ENCODE results near the gene CERS6. TPM values are rescaled to one million over a fixed set of nuclear protein-coding genes. Genes with fewer than 3 reads are reported as not detected.
"Not testable (repeated sequence)": the region's sequence is repeated elsewhere in the genome, so short reads cannot be mapped to it uniquely, and the experiment has no call there.

Gene CERS6
- total RNA-seq, 3 donors from 2014 or later: 14.1 to 17.2 (median 16.7) TPM

DNA sequence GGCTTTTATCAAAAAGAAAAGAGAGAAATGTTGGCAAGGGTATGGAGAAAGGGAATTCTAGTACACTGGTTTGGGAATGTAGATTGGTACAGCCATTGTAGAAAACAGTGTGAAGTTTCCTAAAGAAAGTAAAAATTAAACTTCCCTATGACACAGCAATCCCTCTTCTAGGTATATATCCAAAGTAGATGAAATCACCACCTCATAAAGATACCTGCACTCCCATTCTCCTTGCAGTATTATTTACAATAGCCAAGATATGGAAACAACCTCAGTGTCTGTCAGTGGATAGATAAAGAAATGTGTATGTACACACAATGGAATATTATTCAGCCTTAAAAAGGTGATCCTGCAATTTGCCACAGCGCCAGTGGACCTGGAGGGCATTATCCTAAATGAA, 199.1 kb downstream of the CERS6 start:
- ATAC-seq (no peak), DNase-seq (no peak)
- Mint-ChIP-seq H3K4me1 (ENCODE audit: low read depth) (no peaks in the 10 kb centered on the region), H3K36me3 (ENCODE audit: insufficient read depth) (peaks cover 9% of the 10 kb centered on the region), H3K4me3 (no peak overlapping the region), H3K9me3 (no peaks in the 10 kb centered on the region), H3K27me3 (ENCODE audit: low read depth) (no peaks in the 10 kb centered on the region)

DNA sequence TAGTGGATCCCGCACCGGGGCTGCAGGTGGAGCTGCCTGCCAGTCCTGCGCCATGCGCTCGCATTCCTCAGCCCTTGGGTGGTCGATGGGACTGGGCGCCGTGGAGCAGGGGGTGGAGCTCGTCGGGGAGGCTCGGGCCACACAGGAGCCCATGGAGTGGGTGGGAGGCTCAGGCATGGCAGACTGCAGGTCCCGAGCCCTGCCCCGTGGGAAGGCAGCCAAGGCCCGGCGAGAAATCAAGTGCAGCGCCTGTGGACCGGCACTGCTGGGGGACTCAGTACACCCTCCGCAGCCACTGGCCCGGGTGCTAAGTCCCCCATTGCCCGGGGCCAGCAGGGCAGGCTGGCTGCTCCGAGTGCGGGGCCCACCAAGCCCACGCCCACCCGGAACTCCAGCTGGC, 201.3 kb downstream of the CERS6 start:
- H3K4me3 Mint-ChIP-seq; DNase-seq; H3K4me1 Mint-ChIP-seq (ENCODE audit: low read depth); ATAC-seq; H3K27me3 Mint-ChIP-seq (ENCODE audit: low read depth); H3K36me3 Mint-ChIP-seq (ENCODE audit: insufficient read depth); H3K9me3 Mint-ChIP-seq: not testable (repeated sequence)

DNA sequence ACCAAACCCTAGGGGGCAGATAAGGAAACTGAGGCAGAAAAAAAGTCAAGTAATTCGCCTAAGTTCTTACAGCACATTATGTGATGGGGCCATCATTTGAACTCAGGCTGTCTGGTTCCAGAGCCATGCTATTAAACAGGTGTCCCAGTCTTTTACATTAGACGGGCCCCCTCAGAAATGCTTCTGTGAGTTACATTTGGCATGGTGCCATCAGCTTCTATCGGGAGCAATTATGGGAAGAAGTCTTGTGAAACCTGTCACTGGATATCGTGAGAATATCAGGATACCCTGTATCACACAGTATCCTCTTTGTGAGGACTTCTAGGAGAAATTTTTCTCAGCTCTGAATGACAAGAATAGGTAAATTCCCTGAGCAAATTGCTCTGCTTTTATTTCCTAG, 202.6 kb downstream of the CERS6 start:
- no peaks in the 10 kb centered on the region for H3K27me3 Mint-ChIP-seq (ENCODE audit: low read depth)
- DNase-seq (no peak), ATAC-seq (no peak)
- no peak overlapping the region for H3K4me3 Mint-ChIP-seq
- no peaks in the 10 kb centered on the region for H3K4me1 Mint-ChIP-seq (ENCODE audit: low read depth)
- peaks cover 7% of the 10 kb centered on the region for H3K36me3 Mint-ChIP-seq (ENCODE audit: insufficient read depth)
- H3K9me3 Mint-ChIP-seq: no peaks in the 10 kb centered on the region

DNA sequence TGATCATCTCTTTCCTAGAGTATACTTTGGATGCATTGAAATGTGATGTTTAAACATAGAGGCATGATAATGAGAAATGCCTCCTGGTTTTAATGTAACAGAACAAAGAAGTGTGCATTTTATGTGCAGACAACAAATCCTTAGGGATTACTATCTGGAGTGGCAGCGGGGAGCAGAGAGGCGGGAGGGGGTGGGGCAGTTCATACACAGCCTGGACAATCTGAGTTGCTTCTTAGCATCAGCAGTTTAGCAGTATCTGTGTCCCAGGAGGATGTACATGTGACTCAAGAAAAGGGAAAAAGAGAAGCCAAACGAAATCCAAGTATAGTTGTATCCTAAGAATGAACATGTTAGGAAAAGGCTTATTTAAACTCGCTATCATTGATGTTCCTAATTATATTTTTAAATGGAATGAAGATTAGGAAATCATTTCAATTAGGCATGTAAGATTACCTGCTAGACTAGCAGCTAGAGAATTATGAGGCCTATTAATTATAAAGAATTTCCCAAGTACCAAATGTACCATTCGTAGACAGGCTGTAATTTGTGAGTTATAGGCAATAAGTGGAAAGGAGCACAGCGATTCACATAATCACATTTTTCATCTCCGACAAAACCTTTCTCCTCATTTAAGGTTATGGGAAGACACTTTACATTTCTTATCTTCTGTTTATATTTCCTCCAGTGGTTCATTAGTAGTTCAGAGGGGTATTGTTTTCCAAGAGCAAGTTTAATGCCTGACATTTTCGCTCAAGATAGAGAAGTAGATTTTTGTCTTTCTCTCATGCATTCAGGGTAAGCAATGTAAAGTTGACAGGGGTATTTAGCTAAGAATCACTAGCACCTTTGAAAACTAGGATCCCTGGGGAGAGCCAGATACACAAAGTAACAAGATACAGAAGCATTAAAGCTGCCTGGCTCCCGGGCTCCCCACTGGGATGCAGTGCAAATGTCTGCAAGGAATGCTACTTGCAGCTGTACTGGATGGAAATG, 205.1 kb downstream of the CERS6 start:
- Mint-ChIP-seq H3K27me3 (ENCODE audit: low read depth) (no peaks in the 10 kb centered on the region), H3K36me3 (ENCODE audit: insufficient read depth) (peaks cover 4% of the 10 kb centered on the region), H3K4me1 (ENCODE audit: low read depth) (peaks cover 14% of the 10 kb centered on the region), H3K9me3 (no peaks in the 10 kb centered on the region), H3K4me3 (no peak overlapping the region)
- ATAC-seq (no peak), DNase-seq (no peak)

DNA sequence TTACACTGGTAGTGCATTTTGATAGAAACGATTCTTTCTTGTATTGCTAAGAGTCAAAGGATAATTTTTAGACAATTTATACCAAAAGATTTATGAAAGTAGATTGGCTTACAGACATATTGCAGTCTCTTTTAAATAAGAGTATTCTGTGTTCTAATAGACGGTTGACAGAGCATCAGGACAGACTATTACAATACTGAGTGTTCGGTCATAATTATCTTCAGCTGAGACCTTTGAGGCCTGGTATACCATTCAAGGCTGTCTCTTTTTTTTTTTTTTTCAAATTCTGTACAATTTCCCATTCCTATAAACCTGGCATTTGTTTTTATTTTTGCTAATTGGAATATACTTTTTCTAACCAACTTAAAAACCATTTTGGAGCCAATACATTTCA, 205.8 kb downstream of the CERS6 start:
- ATAC-seq (no peak), DNase-seq (no peak)
- Mint-ChIP-seq H3K9me3 (no peaks in the 10 kb centered on the region), H3K4me1 (ENCODE audit: low read depth) (peaks cover 19% of the 10 kb centered on the region), H3K4me3 (no peak overlapping the region), H3K27me3 (ENCODE audit: low read depth) (no peaks in the 10 kb centered on the region), H3K36me3 (ENCODE audit: insufficient read depth) (peaks cover 4% of the 10 kb centered on the region)

DNA sequence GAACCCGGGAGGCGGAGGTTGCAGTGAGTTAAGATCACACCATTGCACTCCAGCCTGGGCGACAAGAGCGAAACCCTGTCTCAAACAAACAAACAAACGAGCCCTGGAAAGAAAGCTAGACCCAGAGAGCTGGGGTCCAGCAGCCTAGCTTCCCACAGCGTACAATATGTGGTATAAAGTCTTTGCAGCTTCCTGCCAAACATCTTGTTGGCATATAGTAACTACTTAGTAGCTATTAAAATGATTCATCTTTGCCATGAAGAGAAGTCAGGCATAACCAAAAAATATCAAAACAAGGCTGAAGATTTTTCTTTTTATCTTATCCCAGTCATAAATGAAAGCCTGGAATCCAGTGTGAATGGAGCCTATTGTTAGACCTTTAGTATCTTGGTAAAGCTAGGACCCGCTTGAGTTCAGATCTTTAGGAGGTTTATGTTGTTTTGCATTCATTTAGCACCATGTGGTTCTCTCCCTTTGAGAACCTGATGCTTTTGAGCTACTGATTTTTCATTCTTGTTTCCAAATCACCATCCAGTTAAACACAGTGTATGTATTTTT, 206.7 kb downstream of the CERS6 start:
- Mint-ChIP-seq H3K27me3 (ENCODE audit: low read depth) (no peaks in the 10 kb centered on the region), H3K4me1 (ENCODE audit: low read depth) (peaks cover 25% of the 10 kb centered on the region), H3K36me3 (ENCODE audit: insufficient read depth) (peaks cover 2% of the 10 kb centered on the region), H3K9me3 (no peaks in the 10 kb centered on the region), H3K4me3 (no peak overlapping the region)
- DNase-seq (no peak), ATAC-seq (no peak)

DNA sequence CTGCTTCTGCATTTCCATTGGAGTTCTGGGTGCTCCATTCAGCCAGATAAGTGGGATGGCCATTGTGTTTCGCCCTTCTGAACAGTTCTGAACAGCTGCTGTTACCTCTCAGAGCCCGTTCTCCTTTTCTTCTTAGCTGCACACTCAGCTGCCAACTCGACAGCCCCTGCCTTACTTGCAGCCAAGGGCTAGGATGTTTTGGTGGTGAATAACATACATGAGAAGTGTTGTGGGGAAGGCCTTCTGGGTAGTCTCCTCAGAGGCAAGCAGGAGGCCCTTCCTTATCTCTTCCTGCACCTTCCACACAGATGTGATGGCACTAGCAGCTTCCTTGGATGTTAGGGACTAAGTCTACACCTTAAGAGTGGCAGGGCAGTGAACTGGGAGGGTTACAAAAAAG, 207.9 kb downstream of the CERS6 start:
- no peak for ATAC-seq
- H3K36me3 Mint-ChIP-seq (ENCODE audit: insufficient read depth): no peaks in the 10 kb centered on the region
- H3K4me3 Mint-ChIP-seq: no peak overlapping the region

DNA sequence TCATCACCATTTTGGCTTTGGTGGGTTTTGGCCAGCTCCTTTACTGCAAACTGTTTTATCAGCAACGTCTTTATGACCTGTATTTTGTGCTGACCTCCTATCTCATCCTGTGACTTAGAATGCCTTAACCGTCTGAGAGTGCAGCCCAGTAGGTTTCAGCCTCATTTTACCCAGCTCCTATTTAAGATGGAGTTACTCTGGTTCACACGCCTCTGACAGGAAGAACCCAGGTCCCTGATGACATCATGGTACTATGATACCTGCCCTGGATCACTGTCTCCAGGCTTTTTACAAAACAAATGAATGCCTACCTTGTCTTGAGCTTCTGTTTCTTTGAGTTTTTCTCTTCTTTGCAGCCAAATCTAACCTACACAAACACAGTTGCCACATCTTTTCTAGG, 208.6 kb downstream of the CERS6 start:
- not testable (repeated sequence) for H3K4me3 Mint-ChIP-seq; H3K27me3 Mint-ChIP-seq (ENCODE audit: low read depth); DNase-seq; ATAC-seq; H3K9me3 Mint-ChIP-seq; H3K36me3 Mint-ChIP-seq (ENCODE audit: insufficient read depth)
- H3K4me1 Mint-ChIP-seq (ENCODE audit: low read depth): peaks cover 26% of the 10 kb centered on the region

More for the DNA sequence above, 207.9 kb downstream of the CERS6 start:
- no peaks in the 10 kb centered on the region for H3K9me3 Mint-ChIP-seq
- peaks cover 26% of the 10 kb centered on the region for H3K4me1 Mint-ChIP-seq (ENCODE audit: low read depth)
- no peaks in the 10 kb centered on the region for H3K27me3 Mint-ChIP-seq (ENCODE audit: low read depth)
- no peak for DNase-seq

DNA sequence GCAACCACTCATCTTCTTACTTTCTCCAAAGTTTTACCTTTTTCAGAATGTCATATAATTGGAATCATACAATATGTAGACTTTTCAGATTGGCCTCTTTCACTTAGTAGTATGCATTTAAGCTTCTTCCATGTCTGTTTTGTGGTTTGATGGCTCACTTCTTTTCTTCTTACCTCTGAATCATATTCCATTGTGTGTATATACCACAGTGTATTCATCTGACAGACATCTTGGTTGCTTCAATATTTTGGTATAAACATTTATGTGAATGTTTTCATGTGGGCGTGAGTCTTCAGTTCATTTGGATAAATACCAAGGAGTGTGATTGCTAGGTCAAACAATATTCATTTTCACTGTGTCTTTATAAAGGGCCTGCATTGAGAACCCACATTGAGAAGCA, 210.3 kb downstream of the CERS6 start:
- Mint-ChIP-seq H3K4me3 (no peak overlapping the region), H3K36me3 (ENCODE audit: insufficient read depth) (no peaks in the 10 kb centered on the region), H3K9me3 (no peaks in the 10 kb centered on the region), H3K4me1 (ENCODE audit: low read depth) (peaks cover 29% of the 10 kb centered on the region), H3K27me3 (ENCODE audit: low read depth) (no peaks in the 10 kb centered on the region)
- ATAC-seq (peak; percentile 78 to 82), DNase-seq (no peak)

DNA sequence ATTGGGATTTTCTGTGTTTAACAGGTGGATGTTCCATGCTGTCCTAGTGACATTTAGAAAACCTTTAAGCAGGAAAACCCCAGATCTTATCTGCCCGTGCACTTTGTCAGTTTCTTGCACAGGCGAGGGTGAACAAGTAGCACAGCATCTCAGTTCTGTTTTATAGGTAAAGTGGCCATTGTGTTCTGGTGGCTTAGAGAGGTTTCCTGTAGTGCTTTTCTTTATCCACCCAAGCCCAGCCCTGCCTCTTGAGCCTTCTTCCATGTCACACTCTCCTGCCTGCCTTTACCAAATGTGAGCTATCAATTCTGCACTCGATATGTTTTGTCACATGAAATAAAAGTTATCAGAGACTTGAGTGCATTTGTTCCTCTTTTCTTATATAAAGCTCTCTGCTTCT, 211.1 kb downstream of the CERS6 start:
- ATAC-seq (no peak), DNase-seq (no peak)
- Mint-ChIP-seq H3K27me3 (ENCODE audit: low read depth) (no peaks in the 10 kb centered on the region), H3K36me3 (ENCODE audit: insufficient read depth) (no peaks in the 10 kb centered on the region), H3K4me1 (ENCODE audit: low read depth) (peaks cover 29% of the 10 kb centered on the region), H3K9me3 (no peaks in the 10 kb centered on the region), H3K4me3 (no peak overlapping the region)

DNA sequence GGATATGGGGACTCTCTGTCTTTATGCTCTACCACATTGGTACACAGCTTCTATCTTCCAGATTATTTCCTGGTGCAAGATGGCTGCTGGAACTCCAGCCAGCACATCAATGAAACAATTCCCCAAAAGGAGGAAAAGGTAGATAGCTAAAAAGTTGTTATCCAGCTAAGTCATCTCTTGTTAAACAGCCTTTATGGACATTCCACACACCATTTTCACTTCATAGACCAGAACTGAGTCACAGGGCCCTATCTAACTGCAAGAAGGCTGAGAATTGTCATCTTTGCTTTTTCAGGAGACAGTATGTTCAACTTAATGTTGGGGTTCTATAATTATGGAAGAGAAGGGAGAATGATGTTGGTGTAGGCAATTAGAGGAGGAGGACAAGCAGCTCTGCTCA, 213.1 kb downstream of the CERS6 start:
- no peaks in the 10 kb centered on the region for H3K9me3 Mint-ChIP-seq
- peaks cover 26% of the 10 kb centered on the region for H3K4me1 Mint-ChIP-seq (ENCODE audit: low read depth)
- no peak for ATAC-seq

DNA sequence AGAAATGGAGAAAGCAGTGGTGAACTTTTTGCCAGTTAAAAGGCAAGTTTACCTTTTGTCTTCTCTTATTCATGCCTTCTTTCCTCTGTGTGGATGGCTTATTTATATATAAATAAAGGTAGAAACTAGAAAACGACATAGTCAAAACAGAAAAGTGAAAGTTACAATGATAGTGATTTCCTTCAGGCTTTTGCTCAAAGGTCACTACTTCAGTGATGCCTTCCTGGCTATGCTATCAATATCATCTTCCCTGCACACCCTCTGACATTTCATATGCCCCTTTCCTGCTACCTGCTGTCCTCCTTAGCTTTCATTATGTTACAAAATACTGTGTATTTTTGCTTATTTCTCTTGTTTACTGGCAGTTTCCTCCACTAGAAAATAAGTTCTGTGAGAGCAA, 214.4 kb downstream of the CERS6 start:
- no peaks in the 10 kb centered on the region for H3K9me3 Mint-ChIP-seq
- ATAC-seq (no peak), DNase-seq (no peak)
- H3K4me3 Mint-ChIP-seq: no peak overlapping the region
- H3K27me3 Mint-ChIP-seq (ENCODE audit: low read depth): no peaks in the 10 kb centered on the region
- peaks cover 2% of the 10 kb centered on the region for H3K36me3 Mint-ChIP-seq (ENCODE audit: insufficient read depth)
- peaks cover 18% of the 10 kb centered on the region for H3K4me1 Mint-ChIP-seq (ENCODE audit: low read depth)

More for the DNA sequence above, 213.1 kb downstream of the CERS6 start:
- Mint-ChIP-seq H3K36me3 (ENCODE audit: insufficient read depth) (peaks cover 2% of the 10 kb centered on the region), H3K27me3 (ENCODE audit: low read depth) (no peaks in the 10 kb centered on the region), H3K4me3 (no peak overlapping the region)
- no peak for DNase-seq

DNA sequence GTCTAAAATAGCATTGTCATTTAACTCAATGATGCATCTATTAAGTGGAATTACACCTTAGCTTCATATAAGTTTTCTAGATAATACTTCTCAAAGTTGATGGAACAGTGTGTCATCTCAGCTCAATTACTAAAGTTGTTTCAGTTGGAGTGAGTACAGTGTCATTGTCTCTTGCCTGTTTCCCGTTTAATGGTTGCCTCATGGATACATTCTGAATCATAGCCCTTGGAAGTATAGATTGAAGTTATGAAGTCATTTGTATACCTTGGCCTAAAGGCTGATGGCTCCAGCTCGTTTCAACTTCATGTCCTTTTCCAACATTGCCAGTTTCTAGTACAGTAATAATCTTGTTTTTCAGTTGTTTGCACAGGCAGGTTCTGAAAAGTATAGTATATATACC, 215.9 kb downstream of the CERS6 start:
- Mint-ChIP-seq H3K4me3 (no peak overlapping the region), H3K4me1 (ENCODE audit: low read depth) (peaks cover 9% of the 10 kb centered on the region), H3K27me3 (ENCODE audit: low read depth) (no peaks in the 10 kb centered on the region), H3K36me3 (ENCODE audit: insufficient read depth) (peaks cover 4% of the 10 kb centered on the region), H3K9me3 (no peaks in the 10 kb centered on the region)
- DNase-seq (no peak), ATAC-seq (no peak)

DNA sequence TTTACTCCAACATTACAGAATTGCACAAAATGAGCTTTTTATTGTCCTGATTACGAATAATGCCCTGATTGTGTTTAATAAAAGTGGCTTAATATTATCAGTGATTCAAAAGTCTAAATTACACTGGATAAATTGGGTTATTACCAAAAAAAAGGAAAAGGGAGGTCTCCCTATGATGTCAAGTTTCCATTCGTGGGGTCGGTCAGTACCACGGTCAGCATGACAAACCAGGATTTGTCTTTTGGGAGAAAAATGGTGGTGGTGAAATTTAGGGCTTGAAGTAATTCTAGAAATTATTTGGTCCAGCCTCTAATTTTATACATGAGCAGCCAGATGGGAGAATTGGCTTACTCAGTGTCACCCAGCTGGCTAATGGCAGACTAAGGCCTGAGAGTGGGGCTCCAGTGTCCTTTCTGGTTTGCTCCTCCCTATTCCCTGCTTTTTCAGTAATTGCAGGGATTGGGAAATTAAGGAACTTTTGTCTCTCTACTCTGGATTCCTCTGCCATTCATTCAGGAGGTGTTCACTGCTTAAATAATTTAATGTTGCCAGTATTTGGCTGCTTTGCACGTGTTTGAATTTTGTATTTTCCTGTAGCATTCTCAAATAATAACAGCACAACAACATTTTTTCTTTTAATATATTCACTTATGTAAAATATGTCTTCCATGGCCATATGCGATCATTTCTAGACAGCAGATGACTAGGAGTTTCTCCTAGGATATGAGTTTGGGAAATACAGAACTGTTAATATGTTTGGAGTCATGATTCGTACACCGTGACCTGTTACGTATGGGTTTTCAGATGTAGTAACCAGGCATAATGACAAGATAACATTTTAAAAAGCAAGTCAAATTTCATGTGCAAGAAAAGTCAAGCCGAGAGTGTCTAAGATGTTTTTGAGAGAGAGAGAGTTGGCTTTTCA, 217.5 kb downstream of the CERS6 start:
- peaks cover 2% of the 10 kb centered on the region for H3K4me1 Mint-ChIP-seq (ENCODE audit: low read depth)
- H3K4me3 Mint-ChIP-seq: no peak overlapping the region
- no peaks in the 10 kb centered on the region for H3K9me3 Mint-ChIP-seq
- ATAC-seq (no peak), DNase-seq (no peak)
- H3K27me3 Mint-ChIP-seq (ENCODE audit: low read depth): no peaks in the 10 kb centered on the region
- peaks cover 8% of the 10 kb centered on the region for H3K36me3 Mint-ChIP-seq (ENCODE audit: insufficient read depth)
